ENCODE data around the gene MRPL50.

MRPL50 gene

GRCh38 chr9:101398068-101398929, at the start of gene MRPL50, which contains the start of gene ZNF189:
MRPL50 (minus strand) TSS chr9:101398618; CDS start chr9:101398592, 26 bp downstream.
ZNF189 (plus strand) TSS chr9:101398851; CDS start chr9:101399157, 306 bp downstream.
- H3K4me2 ChIP-seq (ENCODE audit: low read depth, low read length), result peak within 1 kb of the TSS; percentile 84
- peaks cover 23% of the 10 kb centered on the region for H3K4me1 ChIP-seq (ENCODE audit: low read length)
- peak within 1 kb of the TSS; percentile 88 for H3K9ac ChIP-seq (ENCODE audit: low read length)
- peaks cover 97% of the 10 kb centered on the region for H3K79me2 ChIP-seq (ENCODE audit: low read length)
- no peak for TF ChIP-seq EZH2phosphoT487 (IDR thresholded peaks at IDR 0.05; ENCODE audit: low read length)
- no peak for TF ChIP-seq EZH2 (optimal IDR thresholded peaks at IDR 0.05; ENCODE audit: low read depth, low read length)
- TF ChIP-seq CTCF (IDR thresholded peaks at IDR 0.05; ENCODE audit: low read length), result no peak
- H3K27ac ChIP-seq (ENCODE audit: low read length), result peak within 1 kb of the TSS; percentile 60
- H3F3A ChIP-seq (ENCODE audit: insufficient read depth, low read length), result no peaks in the 10 kb centered on the region
- no peaks in the 10 kb centered on the region for H3K27me3 ChIP-seq (replicated peaks; ENCODE audit: insufficient read depth, low read length)
- H3K36me3 ChIP-seq (replicated peaks; ENCODE audit: insufficient read depth, low read length), result peaks cover 41% of the 10 kb centered on the region
- no peaks in the 10 kb centered on the region for H4K20me1 ChIP-seq (ENCODE audit: insufficient read depth, low read length)
- H3K9me3 ChIP-seq (replicated peaks; ENCODE audit: insufficient read depth, low read length), result no peaks in the 10 kb centered on the region
- H3K9me2 ChIP-seq (replicated peaks; ENCODE audit: insufficient read depth, low read length), result no peaks in the 10 kb centered on the region
- peak; percentile 99 for DNase-seq
- peak within 1 kb of the TSS; percentile 92 for H2AFZ ChIP-seq (ENCODE audit: low read length)
- H3K4me3 ChIP-seq (ENCODE audit: low read length), result peak within 1 kb of the TSS; percentile 77

GRCh38 chr9:101446732-101447131, 48.3 kb upstream of the MRPL50 start:
- no peaks in the 10 kb centered on the region for H3K79me2 ChIP-seq (ENCODE audit: low read length)
- no peak overlapping the region for H2AFZ ChIP-seq (ENCODE audit: low read length)
- no peak overlapping the region for H3K27ac ChIP-seq (ENCODE audit: low read length)
- H3K9me2 ChIP-seq (replicated peaks; ENCODE audit: insufficient read depth, low read length), result no peaks in the 10 kb centered on the region
- no peak for DNase-seq
- H3K4me3 ChIP-seq (ENCODE audit: low read length), result no peak overlapping the region
- no peaks in the 10 kb centered on the region for H4K20me1 ChIP-seq (ENCODE audit: insufficient read depth, low read length)
- TF ChIP-seq CTCF (IDR thresholded peaks at IDR 0.05; ENCODE audit: low read length), result no peak
- TF ChIP-seq EZH2phosphoT487 (IDR thresholded peaks at IDR 0.05; ENCODE audit: low read length), result no peak
- TF ChIP-seq EZH2 (optimal IDR thresholded peaks at IDR 0.05; ENCODE audit: low read depth, low read length), result no peak
- H3K27me3 ChIP-seq (replicated peaks; ENCODE audit: insufficient read depth, low read length), result no peaks in the 10 kb centered on the region
- no peaks in the 10 kb centered on the region for H3F3A ChIP-seq (ENCODE audit: insufficient read depth, low read length)
- H3K4me2 ChIP-seq (ENCODE audit: low read depth, low read length), result no peak overlapping the region
- no peaks in the 10 kb centered on the region for H3K9me3 ChIP-seq (replicated peaks; ENCODE audit: insufficient read depth, low read length)
- peaks cover 4% of the 10 kb centered on the region for H3K4me1 ChIP-seq (ENCODE audit: low read length)
- H3K9ac ChIP-seq (ENCODE audit: low read length), result no peak overlapping the region
- no peaks in the 10 kb centered on the region for H3K36me3 ChIP-seq (replicated peaks; ENCODE audit: insufficient read depth, low read length)

DNA sequence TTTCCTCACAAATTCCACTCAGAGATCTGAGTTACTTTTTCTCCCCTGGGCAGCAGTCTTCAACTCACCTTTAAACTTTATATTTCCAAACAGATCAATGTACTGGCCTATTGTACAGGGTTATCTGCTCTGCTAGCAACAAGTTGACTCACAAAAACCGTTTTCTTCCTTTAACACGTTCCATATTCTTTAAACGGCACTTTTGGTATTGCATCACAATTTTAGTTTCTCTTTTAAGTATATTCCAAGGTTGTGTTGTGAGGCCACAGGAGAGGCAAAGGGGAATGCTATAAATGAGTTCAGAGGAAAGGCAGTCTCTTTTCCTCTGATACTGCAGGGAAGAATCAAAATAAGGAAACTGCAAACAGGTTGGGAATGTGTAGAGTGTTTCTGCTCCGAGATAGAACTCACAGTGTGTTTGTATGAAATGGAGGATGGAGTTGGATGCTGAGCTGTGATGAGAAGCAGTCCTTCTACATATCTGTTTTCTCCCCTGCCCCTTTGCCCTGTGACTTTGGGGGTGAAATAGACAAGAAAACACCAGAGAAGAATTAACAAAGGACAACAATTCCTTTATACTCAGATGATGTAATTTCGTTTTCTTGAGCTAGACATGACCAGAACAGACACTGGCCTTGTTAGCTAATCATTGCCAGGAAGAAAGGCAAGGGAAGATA, 47.1 kb upstream of the MRPL50 start:
- Histone ChIP-seq H3K9ac (ENCODE audit: low read length) (no peak overlapping the region), H3K9me3 (replicated peaks; ENCODE audit: insufficient read depth, low read length) (no peaks in the 10 kb centered on the region), H3K36me3 (replicated peaks; ENCODE audit: insufficient read depth, low read length) (no peaks in the 10 kb centered on the region), H3F3A (ENCODE audit: insufficient read depth, low read length) (no peaks in the 10 kb centered on the region), H4K20me1 (ENCODE audit: insufficient read depth, low read length) (no peaks in the 10 kb centered on the region), H3K9me2 (replicated peaks; ENCODE audit: insufficient read depth, low read length) (no peaks in the 10 kb centered on the region), H3K4me1 (ENCODE audit: low read length) (peaks cover 4% of the 10 kb centered on the region), H3K4me2 (ENCODE audit: low read depth, low read length) (peak overlapping the region; percentile 37; the same call in 1 of the 2 replicates), H3K27me3 (replicated peaks; ENCODE audit: insufficient read depth, low read length) (no peaks in the 10 kb centered on the region), H3K79me2 (ENCODE audit: low read length) (no peaks in the 10 kb centered on the region), H3K27ac (ENCODE audit: low read length) (no peak overlapping the region), H3K4me3 (ENCODE audit: low read length) (no peak overlapping the region), H2AFZ (ENCODE audit: low read length) (peak overlapping the region; percentile 11)
- DNase-seq, result no peak
- TF ChIP-seq CTCF (IDR thresholded peaks at IDR 0.05; ENCODE audit: low read length) (no peak), EZH2 (optimal IDR thresholded peaks at IDR 0.05; ENCODE audit: low read depth, low read length) (no peak), EZH2phosphoT487 (IDR thresholded peaks at IDR 0.05; ENCODE audit: low read length) (no peak)
